OCI-LY3 (cell line): ENCODE results near the gene PTPRN2.

ENCODE experiments used
- H2AFZ ChIP-seq: fragments of 200-600, 300-600 bp; shearing (Covaris generic); 2 replicates; pipeline ENCODE4 v1.6.0; 2014; ENCODE audit warnings: antibody characterized with exemption, low read depth, low read length
- H3K27ac ChIP-seq: fragments of 200-600, 300-600 bp; sonication (generic); 2 replicates; pipeline ENCODE4 v1.5.1; 2014; ENCODE audit warnings: mild to moderate bottlenecking, low read length, moderate library complexity, mixed read lengths
- H3K27me3 ChIP-seq: fragments of 200-600, 300-600 bp; sonication (generic); 2 replicates; pipeline ENCODE4 v1.6.1; 2014; ENCODE audit warnings: low read depth, low read length, mixed read lengths
- H3K36me3 ChIP-seq: fragments of 200-600, 300-600 bp; sonication (generic); replicated peaks from 2 replicates; pipeline ENCODE3; 2014; ENCODE audit warnings: low read depth, low read length, mixed read lengths
- H3K4me1 ChIP-seq: fragments of 300-600, 200-600 bp; sonication (generic); 2 replicates; pipeline ENCODE4 v1.6.1; 2014; ENCODE audit warnings: low read length, mixed read lengths
- H3K4me2 ChIP-seq: fragments of 200-600, 300-600 bp; sonication (generic); 2 replicates; pipeline ENCODE4 v1.6.1; 2014; ENCODE audit warnings: low read length, mixed read lengths
- H3K4me3 ChIP-seq: fragments of 300-600, 200-600 bp; sonication (generic); 2 replicates; pipeline ENCODE4 v1.5.1; 2014; ENCODE audit warnings: antibody characterized with exemption, mild to moderate bottlenecking, low read length, moderate library complexity
- H3K79me2 ChIP-seq: fragments of 300-600, 200-600 bp; shearing (Covaris generic); 2 replicates; pipeline ENCODE4 v1.6.1; 2014; ENCODE audit warnings: mild to moderate bottlenecking, low read length, mixed read lengths
- H3K9ac ChIP-seq: fragments of 300-600, 200-600 bp; shearing (Covaris generic); 2 replicates; pipeline ENCODE4 v1.6.0; 2014; ENCODE audit warnings: mild to moderate bottlenecking, low read length, moderate library complexity
- H3K9me3 ChIP-seq: fragments of 200-600, 300-600 bp; shearing (Covaris generic); 2 replicates; pipeline ENCODE4 v1.6.1; 2014; ENCODE audit warnings: low read length, mixed read lengths; ENCODE audit not compliant: insufficient read depth
- H4K20me1 ChIP-seq: fragments of 200-600, 300-600 bp; sonication (generic); 2 replicates; pipeline ENCODE4 v1.6.1; 2016; ENCODE audit warnings: low read length, mixed read lengths; ENCODE audit not compliant: insufficient read depth
- EZH2phosphoT487 ChIP-seq: fragments of 200-600 bp; shearing (Covaris generic); IDR thresholded peaks from 2 replicates; pipeline ENCODE4 v1.6.1; 2018; ENCODE audit warnings: antibody characterized with exemption, mixed run types, low read depth
- TF ChIP-seq, protein P1 (sequence below): fragments of 200-600, 300-600 bp; sonication (generic); IDR thresholded peaks from 2 replicates; pipeline ENCODE4 v1.5.1; 2014; ENCODE audit warnings: antibody characterized with exemption, low read length, low read depth

The PTPRN2 gene

DNA sequence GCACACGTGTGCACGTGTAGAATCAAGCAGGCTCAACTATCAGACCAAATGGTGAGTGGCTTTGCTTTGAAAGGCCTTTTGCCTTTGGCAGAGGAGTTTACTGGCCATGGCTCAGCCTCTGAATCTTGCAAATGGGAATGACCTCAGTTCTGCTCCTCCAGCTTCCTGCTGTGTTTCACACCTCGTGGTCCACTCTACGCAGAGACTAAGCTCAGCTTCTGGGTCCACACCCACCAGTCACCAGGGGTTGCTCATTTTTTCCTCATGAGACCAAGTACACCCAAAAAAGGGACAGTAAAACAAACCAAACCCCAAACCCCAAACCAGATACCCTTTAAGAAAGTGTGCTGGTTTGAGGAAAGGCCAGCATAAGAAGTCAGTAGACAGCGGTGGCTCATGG, 1014.4 kb downstream of the PTPRN2 start:
- Histone ChIP-seq H3K27me3 (no peaks in the 10 kb centered on the region), H3K4me1 (no peaks in the 10 kb centered on the region), H3K27ac (no peak overlapping the region), H3K9me3 (no peaks in the 10 kb centered on the region), H3K79me2 (no peaks in the 10 kb centered on the region), H3K4me3 (no peak overlapping the region), H2AFZ (no peak overlapping the region), H4K20me1 (no peaks in the 10 kb centered on the region), H3K9ac (no peak overlapping the region), H3K4me2 (no peak overlapping the region), H3K36me3 (no peaks in the 10 kb centered on the region)
- TF ChIP-seq EZH2phosphoT487: no peak
- TF ChIP-seq, protein P1, sequence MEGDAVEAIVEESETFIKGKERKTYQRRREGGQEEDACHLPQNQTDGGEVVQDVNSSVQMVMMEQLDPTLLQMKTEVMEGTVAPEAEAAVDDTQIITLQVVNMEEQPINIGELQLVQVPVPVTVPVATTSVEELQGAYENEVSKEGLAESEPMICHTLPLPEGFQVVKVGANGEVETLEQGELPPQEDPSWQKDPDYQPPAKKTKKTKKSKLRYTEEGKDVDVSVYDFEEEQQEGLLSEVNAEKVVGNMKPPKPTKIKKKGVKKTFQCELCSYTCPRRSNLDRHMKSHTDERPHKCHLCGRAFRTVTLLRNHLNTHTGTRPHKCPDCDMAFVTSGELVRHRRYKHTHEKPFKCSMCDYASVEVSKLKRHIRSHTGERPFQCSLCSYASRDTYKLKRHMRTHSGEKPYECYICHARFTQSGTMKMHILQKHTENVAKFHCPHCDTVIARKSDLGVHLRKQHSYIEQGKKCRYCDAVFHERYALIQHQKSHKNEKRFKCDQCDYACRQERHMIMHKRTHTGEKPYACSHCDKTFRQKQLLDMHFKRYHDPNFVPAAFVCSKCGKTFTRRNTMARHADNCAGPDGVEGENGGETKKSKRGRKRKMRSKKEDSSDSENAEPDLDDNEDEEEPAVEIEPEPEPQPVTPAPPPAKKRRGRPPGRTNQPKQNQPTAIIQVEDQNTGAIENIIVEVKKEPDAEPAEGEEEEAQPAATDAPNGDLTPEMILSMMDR: no peak

DNA sequence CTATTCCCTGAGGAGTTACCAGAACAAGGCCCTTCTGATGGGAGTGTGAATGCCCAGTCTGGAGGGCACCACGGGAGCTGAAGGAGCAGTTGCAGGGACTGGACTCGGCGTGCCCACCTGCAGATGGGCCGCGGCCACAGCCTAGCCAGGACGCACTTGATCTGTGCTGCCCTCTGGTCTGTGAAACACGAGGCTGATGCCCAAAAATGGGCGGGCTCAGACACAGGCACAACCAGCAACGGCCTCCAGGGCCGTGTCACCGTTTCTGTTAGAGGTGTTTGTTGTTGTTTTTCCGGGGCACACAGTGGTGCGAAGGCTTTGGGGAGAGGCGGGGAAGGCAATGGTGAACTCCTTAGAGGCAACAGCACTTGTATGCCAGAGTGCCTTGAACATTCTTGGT, 1015.0 kb downstream of the PTPRN2 start:
- H3K79me2 ChIP-seq: no peaks in the 10 kb centered on the region
- H3K4me1 ChIP-seq: no peaks in the 10 kb centered on the region
- no peak for TF ChIP-seq EZH2phosphoT487
- TF ChIP-seq, protein P1: no peak
- H3K27ac ChIP-seq: no peak overlapping the region
- no peaks in the 10 kb centered on the region for H3K36me3 ChIP-seq
- H3K4me3 ChIP-seq: no peak overlapping the region
- H4K20me1 ChIP-seq: no peaks in the 10 kb centered on the region
- H2AFZ ChIP-seq: no peak overlapping the region
- no peaks in the 10 kb centered on the region for H3K27me3 ChIP-seq
- no peak overlapping the region for H3K4me2 ChIP-seq
- H3K9me3 ChIP-seq: no peaks in the 10 kb centered on the region
- H3K9ac ChIP-seq: no peak overlapping the region

DNA sequence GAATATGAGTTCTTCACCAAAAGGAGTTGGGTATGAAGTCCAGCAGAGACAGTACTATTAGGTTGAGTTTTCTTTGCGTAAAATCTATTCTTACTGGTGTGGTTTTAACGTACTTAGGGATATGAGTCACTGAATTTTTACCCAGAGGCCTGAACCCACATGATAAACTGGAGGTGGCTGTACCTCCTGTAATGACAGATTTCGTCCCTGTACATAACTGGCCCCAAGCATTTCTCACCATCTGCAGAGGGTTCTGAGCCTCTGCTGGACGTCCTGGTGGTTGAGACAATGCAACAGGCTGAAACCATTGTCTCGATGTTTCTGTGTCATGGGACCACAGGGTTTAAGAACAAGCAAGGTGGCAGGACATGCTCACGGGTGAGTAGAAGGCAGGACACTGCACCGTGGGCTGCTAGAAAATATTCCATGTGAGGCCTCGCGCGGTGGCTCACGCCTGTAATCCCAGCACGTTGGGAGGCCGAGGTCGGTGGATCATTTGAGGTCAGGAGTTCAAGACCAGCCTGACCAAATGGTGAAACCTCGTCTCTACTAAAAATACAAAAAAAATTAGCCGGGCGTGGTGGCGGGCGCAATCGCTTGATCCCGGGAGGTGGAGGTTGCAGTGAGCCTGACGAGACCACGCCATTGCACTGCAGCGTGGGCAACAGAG, 1017.0 kb downstream of the PTPRN2 start:
- Histone ChIP-seq H3K9me3 (no peaks in the 10 kb centered on the region), H3K27me3 (no peaks in the 10 kb centered on the region), H3K4me1 (no peaks in the 10 kb centered on the region), H4K20me1 (no peaks in the 10 kb centered on the region), H3K4me3 (no peak overlapping the region), H2AFZ (no peak overlapping the region), H3K4me2 (no peak overlapping the region), H3K9ac (no peak overlapping the region), H3K27ac (no peak overlapping the region), H3K36me3 (no peaks in the 10 kb centered on the region), H3K79me2 (no peaks in the 10 kb centered on the region)
- TF ChIP-seq, protein P1: no peak
- TF ChIP-seq EZH2phosphoT487: no peak

DNA sequence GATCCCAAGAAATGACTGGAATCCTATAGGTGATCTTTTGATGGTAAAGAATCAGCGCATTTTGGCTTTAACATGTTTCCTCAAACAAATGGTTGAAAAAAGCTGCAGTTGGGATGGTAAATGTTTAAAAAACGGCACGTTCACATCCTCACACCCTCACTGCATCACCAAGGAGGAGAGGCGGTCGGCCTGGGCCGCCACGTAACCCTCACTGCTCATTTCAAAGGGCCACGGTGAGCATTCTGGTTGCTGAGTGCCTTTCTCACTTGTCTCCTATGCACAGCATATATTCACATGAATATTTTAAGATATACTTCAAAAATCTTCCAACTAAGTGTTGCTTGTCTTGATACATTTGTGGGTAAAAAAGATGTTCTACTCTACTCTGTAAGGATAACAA, 1017.7 kb downstream of the PTPRN2 start:
- no peak overlapping the region for H3K4me2 ChIP-seq
- H2AFZ ChIP-seq: no peak overlapping the region
- H3K4me1 ChIP-seq: no peaks in the 10 kb centered on the region
- no peaks in the 10 kb centered on the region for H3K27me3 ChIP-seq
- H4K20me1 ChIP-seq: no peaks in the 10 kb centered on the region
- no peaks in the 10 kb centered on the region for H3K9me3 ChIP-seq
- H3K27ac ChIP-seq: no peak overlapping the region
- H3K4me3 ChIP-seq: no peak overlapping the region
- H3K9ac ChIP-seq: no peak overlapping the region
- no peak for TF ChIP-seq EZH2phosphoT487
- TF ChIP-seq, protein P1: no peak
- H3K79me2 ChIP-seq: no peaks in the 10 kb centered on the region
- no peaks in the 10 kb centered on the region for H3K36me3 ChIP-seq
